Activated CD4-positive, alpha-beta memory T cell treated with anti-CD3 and anti-CD28 coated beads, Interleukin-2, amount 10 ng/mL, durations not matched to agents 7 days and 5 days (primary cell): Measurements from ENCODE around the gene PARP8. TPM values are rescaled to one million over a fixed set of nuclear protein-coding genes. Genes with fewer than 3 reads are reported as not detected.
"Not testable (repeated sequence)": the region's sequence is repeated elsewhere in the genome, so short reads cannot be mapped to it uniquely, and the experiment has no call there.

ENCODE experiments used
- CTCF ChIA-PET: fragments of 350-600 bp; sonication (Branson Sonifier 250); formaldehyde crosslinking; loops from one replicate; lab custom pipeline; 2021; ENCODE audit warnings: antibody characterized with exemption, inconsistent platforms; lab: Charles Lee
- POLR2A ChIA-PET: fragments of 350-600 bp; sonication (Branson Sonifier 250); formaldehyde crosslinking; loops from one replicate; lab custom pipeline; 2021; ENCODE audit warnings: antibody characterized with exemption; lab: Charles Lee
- DNase-seq: peaks from one replicate; pipeline ENCODE4 v3.0.0-alpha.2; 2020
- H3K27ac Mint-ChIP-seq: one replicate; pipeline ENCODE4 v1.8.0; 2021; ENCODE audit warnings: mild to moderate bottlenecking, mixed read lengths
- H3K27me3 Mint-ChIP-seq: one replicate; pipeline ENCODE4 v1.8.0; 2021; ENCODE audit warnings: mixed read lengths
- H3K36me3 Mint-ChIP-seq: one replicate; pipeline ENCODE4 v1.8.0; 2021; ENCODE audit warnings: low read depth, mixed read lengths
- H3K4me1 Mint-ChIP-seq: one replicate; pipeline ENCODE4 v1.8.0; 2021; ENCODE audit warnings: mixed read lengths
- H3K4me3 Mint-ChIP-seq: one replicate; pipeline ENCODE4 v1.8.0; 2021; ENCODE audit warnings: mild to moderate bottlenecking, mixed read lengths
- H3K9me3 Mint-ChIP-seq: one replicate; pipeline ENCODE4 v1.8.0; 2021; ENCODE audit warnings: mixed read lengths
- total RNA-seq, 2 experiments: library from RNA; stranded (reverse); gene quantifications; one replicate each; pipeline ENCODE4 v1.2.3, GENCODE V29; 2021

PARP8 gene
- total RNA-seq, 2 experiments from 2014 or later, result 91.7 to 96.2 TPM

DNA sequence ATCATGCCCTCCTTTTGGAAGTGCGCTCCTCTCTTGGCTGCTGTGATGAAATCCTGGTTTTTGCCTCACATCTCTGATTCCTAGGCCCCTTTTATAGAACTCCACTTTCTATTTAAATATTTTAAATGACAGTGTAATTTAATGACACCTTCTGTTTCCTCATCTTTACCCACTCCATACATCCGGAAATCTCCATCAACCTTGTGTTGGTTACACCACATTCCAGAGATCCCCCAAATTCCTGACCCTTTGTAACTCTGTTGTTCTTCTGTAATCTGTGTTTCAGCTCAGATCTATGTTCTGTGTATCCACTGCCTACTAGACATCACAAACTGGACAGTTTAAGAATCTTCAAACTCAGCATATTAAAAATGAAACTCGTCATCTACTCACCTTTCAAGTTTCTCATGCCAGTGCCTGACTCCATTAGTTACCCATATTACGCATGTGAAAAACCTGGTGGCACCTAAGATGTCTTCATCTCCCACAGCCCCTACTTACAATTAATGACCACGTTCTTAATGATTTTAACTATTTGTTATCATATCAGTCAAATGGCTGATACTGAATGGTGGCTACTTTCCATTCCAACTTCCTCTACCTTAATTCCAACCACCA is 25.1 kb downstream of the PARP8 start:
- no peak for DNase-seq
- no peak overlapping the region for H3K4me3 Mint-ChIP-seq
- ChIA-PET CTCF (no interaction called here), POLR2A (interaction anchor here (1.2 kb wide), 1 partner anchor 12 kb away, joined by 3 read pairs; no protein-coding TSS in a partner anchor)
- H3K27me3 Mint-ChIP-seq, result no peaks in the 10 kb centered on the region
- peaks cover 40% of the 10 kb centered on the region for H3K36me3 Mint-ChIP-seq
- no peak overlapping the region for H3K27ac Mint-ChIP-seq
- H3K4me1 Mint-ChIP-seq, result peaks cover 24% of the 10 kb centered on the region
- peaks cover 7% of the 10 kb centered on the region for H3K9me3 Mint-ChIP-seq

DNA sequence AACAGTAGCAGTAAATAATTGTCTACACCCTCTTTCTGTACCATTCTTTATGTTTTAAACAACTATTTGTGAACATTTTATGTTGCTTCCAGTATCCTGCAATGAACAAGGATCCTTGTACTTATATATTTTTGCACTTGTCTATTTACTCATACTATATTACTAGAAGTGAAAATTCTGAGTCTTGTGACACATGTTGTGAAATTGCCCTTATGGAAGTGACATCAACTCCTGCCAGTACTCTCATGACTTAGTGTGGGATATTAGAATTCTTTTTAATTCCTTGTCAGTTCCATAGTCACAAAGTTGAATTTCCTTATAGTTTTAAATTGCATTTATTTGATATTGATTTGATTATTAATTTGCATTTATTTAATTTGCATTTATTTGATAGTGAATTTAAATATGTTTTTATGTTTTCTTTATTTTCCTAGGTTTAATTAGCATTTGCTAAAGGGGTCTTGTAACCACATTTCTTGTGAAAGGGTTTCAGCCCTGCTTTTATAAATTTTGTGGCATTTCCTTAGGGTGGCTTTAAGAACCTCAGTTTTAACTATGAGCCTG is 27.7 kb downstream of the PARP8 start:
- no peak for DNase-seq
- Mint-ChIP-seq H3K4me1 (peaks cover 31% of the 10 kb centered on the region), H3K9me3 (no peaks in the 10 kb centered on the region), H3K27ac (no peak overlapping the region), H3K27me3 (no peaks in the 10 kb centered on the region), H3K36me3 (peaks cover 36% of the 10 kb centered on the region), H3K4me3 (no peak overlapping the region)
- CTCF ChIA-PET, result no interaction called here
- POLR2A ChIA-PET, result no interaction called here

DNA sequence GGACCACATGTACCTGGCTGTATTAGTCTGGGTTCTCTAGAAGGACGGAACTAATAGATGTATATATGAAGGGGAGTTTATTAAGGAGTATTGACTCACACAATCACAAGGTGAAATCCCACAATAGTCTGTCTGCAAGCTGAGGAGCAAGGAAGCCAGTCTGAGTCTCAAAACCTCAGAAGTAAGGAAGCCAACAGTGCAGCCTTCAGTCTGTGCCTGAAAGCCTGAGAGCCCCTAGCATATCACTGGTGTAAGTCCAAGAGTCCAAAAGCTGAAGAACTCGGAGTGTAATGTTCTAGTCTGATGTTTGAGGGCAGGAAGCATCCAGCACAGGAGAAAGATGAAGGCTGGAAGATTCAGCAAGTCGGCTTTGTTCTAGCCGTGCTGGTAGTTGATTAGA is 28.2 kb downstream of the PARP8 start:
- DNase-seq, H3K27ac Mint-ChIP-seq, H3K4me3 Mint-ChIP-seq, POLR2A ChIA-PET, CTCF ChIA-PET, H3K27me3 Mint-ChIP-seq, H3K9me3 Mint-ChIP-seq: not testable (repeated sequence)
- Mint-ChIP-seq H3K4me1 (peaks cover 35% of the 10 kb centered on the region), H3K36me3 (peaks cover 36% of the 10 kb centered on the region)

DNA sequence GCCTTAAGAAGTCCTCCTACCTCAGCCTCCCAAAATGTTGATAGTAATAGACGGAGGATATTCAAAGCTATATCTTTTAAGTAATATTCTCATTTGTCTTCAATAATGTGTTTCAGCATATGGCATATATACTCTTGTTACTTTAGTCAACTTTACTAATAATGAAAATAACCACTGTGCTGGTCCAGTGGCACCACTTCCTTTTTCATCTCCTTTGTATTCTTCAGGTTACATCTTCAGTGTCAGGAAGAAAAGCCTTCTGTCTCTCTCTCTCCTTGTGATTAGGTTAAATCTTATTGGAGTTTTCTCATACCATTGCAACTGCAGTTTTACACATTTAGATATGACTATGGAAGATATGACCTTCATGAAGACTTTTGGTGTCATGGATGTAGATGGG is 31.3 kb downstream of the PARP8 start:
- no peaks in the 10 kb centered on the region for H3K27me3 Mint-ChIP-seq
- H3K36me3 Mint-ChIP-seq, result peaks cover 50% of the 10 kb centered on the region
- no peak overlapping the region for H3K4me3 Mint-ChIP-seq
- no peak overlapping the region for H3K27ac Mint-ChIP-seq
- ChIA-PET POLR2A (no interaction called here), CTCF (no interaction called here)
- peaks cover 50% of the 10 kb centered on the region for H3K4me1 Mint-ChIP-seq
- DNase-seq, result no peak
- peaks cover 3% of the 10 kb centered on the region for H3K9me3 Mint-ChIP-seq

DNA sequence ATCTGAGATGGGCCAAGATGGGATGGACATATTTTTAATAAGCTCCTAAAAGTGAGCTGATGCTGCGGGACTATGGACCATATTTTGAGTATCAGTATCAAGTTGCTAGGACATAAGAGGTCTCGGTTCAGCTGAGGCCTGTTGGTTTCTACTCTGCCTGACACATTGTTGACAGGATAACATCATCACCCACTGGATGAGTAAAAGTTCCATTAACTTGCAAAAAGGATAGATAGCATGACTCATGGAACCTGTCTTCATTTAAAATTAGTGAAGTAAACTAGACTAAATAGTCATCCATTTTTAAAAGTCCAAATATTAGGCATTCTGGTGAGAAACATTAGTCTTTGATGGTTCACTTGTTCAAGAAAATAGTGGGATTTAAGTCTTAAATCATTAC is 33.3 kb downstream of the PARP8 start:
- peaks cover 3% of the 10 kb centered on the region for H3K9me3 Mint-ChIP-seq
- H3K36me3 Mint-ChIP-seq, result peaks cover 62% of the 10 kb centered on the region
- H3K4me1 Mint-ChIP-seq, result peaks cover 52% of the 10 kb centered on the region
- H3K27ac Mint-ChIP-seq, result no peak overlapping the region
- CTCF ChIA-PET, result no interaction called here
- no peak overlapping the region for H3K4me3 Mint-ChIP-seq
- H3K27me3 Mint-ChIP-seq, result no peaks in the 10 kb centered on the region
- DNase-seq, result no peak
- POLR2A ChIA-PET, result no interaction called here

DNA sequence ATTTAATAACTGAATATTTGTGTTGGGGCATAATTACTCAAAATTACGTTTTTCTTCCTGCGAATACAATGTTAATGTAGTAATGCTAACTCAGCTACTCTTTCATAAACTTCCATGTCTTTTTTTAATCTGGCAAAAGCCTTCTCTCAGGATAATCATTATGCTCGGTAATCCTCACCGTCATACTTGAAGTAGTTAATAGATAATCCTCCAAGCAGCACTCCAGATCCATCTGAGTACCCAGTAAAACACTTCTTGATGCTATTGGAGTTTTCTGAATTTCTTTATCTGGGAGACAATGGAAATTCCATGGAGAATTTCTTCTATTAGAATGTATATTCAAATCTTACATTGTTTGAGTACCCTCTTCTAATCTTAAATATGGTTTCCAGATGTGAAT is 34.3 kb downstream of the PARP8 start:
- DNase-seq, result no peak
- no peaks in the 10 kb centered on the region for H3K27me3 Mint-ChIP-seq
- no peak overlapping the region for H3K27ac Mint-ChIP-seq
- H3K4me3 Mint-ChIP-seq, result no peak overlapping the region
- H3K4me1 Mint-ChIP-seq, result peaks cover 49% of the 10 kb centered on the region
- peaks cover 60% of the 10 kb centered on the region for H3K36me3 Mint-ChIP-seq
- ChIA-PET POLR2A (no interaction called here), CTCF (no interaction called here)
- peaks cover 3% of the 10 kb centered on the region for H3K9me3 Mint-ChIP-seq

DNA sequence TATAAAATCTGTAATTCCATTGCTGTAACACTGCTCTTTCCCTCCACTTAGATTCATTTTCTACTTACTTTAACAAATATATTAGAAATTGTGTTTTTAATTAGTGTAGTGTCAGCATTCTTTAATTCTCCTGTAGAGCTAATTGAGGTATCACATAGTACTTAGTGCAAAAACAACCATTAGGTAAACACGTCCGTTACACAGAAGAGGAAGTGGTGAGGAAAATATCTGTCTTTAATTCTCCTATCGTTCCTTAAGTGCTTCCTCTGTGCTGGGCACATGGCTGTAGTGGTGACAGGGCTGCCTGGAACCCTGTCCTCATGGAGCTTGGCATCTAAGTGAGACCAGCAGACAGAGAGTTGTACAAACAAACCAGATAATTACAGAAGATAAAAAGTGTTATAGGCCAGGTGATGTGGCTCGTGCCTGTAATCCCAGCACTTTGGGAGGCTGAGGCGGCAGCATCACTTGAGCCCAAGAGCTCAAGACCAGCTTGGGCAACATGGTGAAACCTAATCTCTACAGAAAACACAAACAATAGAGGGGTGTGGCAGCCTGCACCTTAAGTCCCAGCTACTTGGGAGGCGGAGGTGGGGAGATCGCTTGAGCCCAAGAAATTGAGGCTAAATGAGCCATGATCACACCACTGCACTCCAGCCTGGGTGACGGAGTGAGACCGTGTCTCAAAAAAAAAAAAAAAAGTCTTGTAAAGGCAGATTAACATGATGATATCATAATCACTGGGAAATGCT is 36.4 kb downstream of the PARP8 start:
- peaks cover 56% of the 10 kb centered on the region for H3K36me3 Mint-ChIP-seq
- POLR2A ChIA-PET, result interaction anchor here (1.0 to 3.8 kb wide), 2 partner anchors 11 to 36 kb away, joined by 3 to 15 read pairs; partner anchors contain the start of gene PARP8
- no peak for DNase-seq
- H3K9me3 Mint-ChIP-seq, result peaks cover 3% of the 10 kb centered on the region
- peaks cover 45% of the 10 kb centered on the region for H3K4me1 Mint-ChIP-seq
- H3K27ac Mint-ChIP-seq, result peak overlapping the region; percentile 63
- CTCF ChIA-PET, result interaction anchor here (0.6 to 0.7 kb wide), 2 partner anchors 12 to 151 kb away, joined by 4 read pairs; no protein-coding TSS in a partner anchor
- H3K27me3 Mint-ChIP-seq, result no peaks in the 10 kb centered on the region
- no peak overlapping the region for H3K4me3 Mint-ChIP-seq

DNA sequence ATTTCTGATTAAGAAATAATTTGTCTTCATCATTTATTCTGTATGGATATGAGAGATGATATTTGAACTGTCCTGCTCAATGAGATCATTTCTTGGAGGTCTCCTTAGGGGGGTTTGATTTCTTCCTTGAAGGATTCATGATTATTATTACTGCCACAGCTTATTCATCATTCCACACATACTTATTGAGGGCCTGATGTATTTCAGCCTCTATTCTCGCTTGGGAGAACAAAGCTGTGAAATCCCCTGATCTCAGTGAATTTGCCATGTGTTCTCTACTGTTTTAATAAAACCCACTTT is 36.9 kb downstream of the PARP8 start:
- H3K27ac Mint-ChIP-seq, result no peak overlapping the region
- CTCF ChIA-PET, result interaction anchor here (0.6 kb wide), 1 partner anchor 289 kb away, joined by 4 read pairs; no protein-coding TSS in a partner anchor
- H3K4me3 Mint-ChIP-seq, result no peak overlapping the region

DNA sequence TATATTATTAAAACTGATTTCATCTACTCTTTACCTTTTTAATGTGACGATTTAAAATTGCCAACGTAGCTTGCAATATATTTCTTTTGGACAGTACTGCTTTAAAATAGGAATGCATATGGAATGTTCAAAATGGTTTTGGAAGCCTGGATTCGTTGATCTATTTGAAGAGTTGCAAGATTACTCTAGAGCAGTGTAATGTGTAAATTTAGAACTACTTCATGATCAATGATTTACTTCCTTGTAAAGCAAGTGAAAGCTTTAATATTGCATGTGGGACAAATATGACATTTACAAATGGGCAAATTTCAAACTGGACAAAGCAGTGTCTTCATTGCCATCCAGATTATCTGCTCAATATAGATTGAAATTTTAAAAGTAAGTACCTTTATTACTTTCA is 38.3 kb downstream of the PARP8 start:
- Mint-ChIP-seq H3K27me3 (no peaks in the 10 kb centered on the region), H3K27ac (no peak overlapping the region), H3K4me1 (peaks cover 46% of the 10 kb centered on the region), H3K9me3 (peaks cover 3% of the 10 kb centered on the region), H3K36me3 (peaks cover 39% of the 10 kb centered on the region), H3K4me3 (no peak overlapping the region)
- ChIA-PET CTCF (no interaction called here), POLR2A (interaction anchor here (3.8 kb wide), 1 partner anchor 38 kb away, joined by 15 read pairs; the partner anchor contains the start of gene PARP8)
- DNase-seq, result no peak

More for the DNA sequence above, 36.9 kb downstream of the PARP8 start:
- POLR2A ChIA-PET, result interaction anchor here (1.0 to 3.8 kb wide), 2 partner anchors 11 to 36 kb away, joined by 3 to 15 read pairs; partner anchors contain the start of gene PARP8
- DNase-seq, result no peak
- peaks cover 3% of the 10 kb centered on the region for H3K9me3 Mint-ChIP-seq
- peaks cover 52% of the 10 kb centered on the region for H3K36me3 Mint-ChIP-seq
- no peaks in the 10 kb centered on the region for H3K27me3 Mint-ChIP-seq
- peaks cover 44% of the 10 kb centered on the region for H3K4me1 Mint-ChIP-seq

DNA sequence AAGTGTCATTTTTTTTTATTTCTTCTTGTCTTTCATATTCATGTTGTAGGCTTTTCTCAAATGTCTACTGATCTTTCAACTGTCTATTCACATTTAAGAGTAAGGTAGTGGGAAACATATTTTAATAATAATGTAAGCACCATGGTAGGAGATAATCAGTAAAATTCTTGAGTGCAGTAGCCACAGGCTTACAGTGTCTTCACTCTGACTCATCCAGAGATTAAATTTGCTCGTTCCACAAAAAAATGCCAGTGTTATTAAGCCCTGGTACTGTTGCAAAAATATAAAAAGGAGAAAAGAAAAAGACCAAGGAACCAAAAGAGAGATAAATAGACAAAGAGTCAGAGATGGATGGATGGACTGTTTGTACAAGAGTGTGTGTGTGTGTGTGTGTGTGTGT is 43.0 kb downstream of the PARP8 start:
- DNase-seq, result no peak
- peak overlapping the region; percentile 29 for H3K27ac Mint-ChIP-seq
- no peak overlapping the region for H3K4me3 Mint-ChIP-seq
- peaks cover 14% of the 10 kb centered on the region for H3K36me3 Mint-ChIP-seq
- ChIA-PET CTCF (no interaction called here), POLR2A (no interaction called here)
- H3K9me3 Mint-ChIP-seq, result no peaks in the 10 kb centered on the region
- H3K4me1 Mint-ChIP-seq, result peaks cover 53% of the 10 kb centered on the region
- no peaks in the 10 kb centered on the region for H3K27me3 Mint-ChIP-seq

DNA sequence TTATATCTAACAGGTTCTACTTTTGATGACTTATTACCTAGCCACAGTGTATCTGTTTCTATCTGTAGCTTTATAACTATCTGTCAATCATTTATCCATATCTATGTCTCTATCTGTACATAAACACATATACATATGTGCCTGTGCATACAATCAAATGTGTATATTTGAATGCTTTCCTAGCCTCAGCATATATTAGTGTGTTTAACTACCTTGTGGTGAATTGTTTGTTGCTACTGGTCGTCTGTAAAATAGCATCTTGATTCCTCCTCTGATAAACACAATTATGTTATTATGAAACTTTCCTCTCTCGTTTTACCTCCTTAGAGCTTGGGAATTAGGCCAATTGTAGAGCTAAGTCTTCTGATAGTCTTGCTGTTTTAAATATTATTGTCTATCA is 44.4 kb downstream of the PARP8 start:
- Mint-ChIP-seq H3K27me3 (no peaks in the 10 kb centered on the region), H3K4me1 (peaks cover 56% of the 10 kb centered on the region), H3K4me3 (peak overlapping the region; percentile 67), H3K27ac (peak overlapping the region; percentile 81), H3K9me3 (no peaks in the 10 kb centered on the region), H3K36me3 (peaks cover 18% of the 10 kb centered on the region)
- DNase-seq, result no peak
- ChIA-PET POLR2A (interaction anchor here (0.6 to 2.4 kb wide), 3 partner anchors 13 to 44 kb away, joined by 3 to 9 read pairs (median 3); partner anchors contain the start of gene PARP8), CTCF (interaction anchor here (0.8 kb wide), 1 partner anchor 270 kb away, joined by 4 read pairs; the partner anchor contains the start of gene EMB)

DNA sequence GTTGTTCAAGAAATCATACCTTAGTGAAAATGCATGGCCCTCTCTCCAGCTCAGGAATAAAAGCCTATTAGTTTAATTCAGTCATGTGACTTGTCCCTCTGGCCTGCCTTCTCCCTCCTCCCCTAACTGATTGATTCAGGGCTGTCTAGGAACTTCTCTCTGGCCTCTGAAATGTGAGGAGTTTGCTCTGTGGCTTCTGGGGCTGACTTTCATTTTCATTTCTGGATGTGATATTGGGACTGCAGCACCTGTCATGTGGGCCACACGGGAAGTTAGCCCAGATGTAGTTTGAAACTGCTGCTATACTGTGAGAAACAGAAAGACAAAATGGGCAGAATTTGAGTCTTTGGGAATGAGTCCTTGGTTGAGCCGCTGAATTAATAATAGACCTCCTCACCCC is 44.8 kb downstream of the PARP8 start:
- Mint-ChIP-seq H3K4me1 (peaks cover 57% of the 10 kb centered on the region), H3K27me3 (no peaks in the 10 kb centered on the region), H3K27ac (peak overlapping the region; percentile 81), H3K36me3 (peaks cover 19% of the 10 kb centered on the region), H3K9me3 (no peaks in the 10 kb centered on the region), H3K4me3 (peak overlapping the region; percentile 67)
- ChIA-PET POLR2A (interaction anchor here (0.6 to 2.4 kb wide), 3 partner anchors 13 to 44 kb away, joined by 3 to 9 read pairs (median 3); partner anchors contain the start of gene PARP8), CTCF (no interaction called here)
- peak; percentile 71 for DNase-seq

DNA sequence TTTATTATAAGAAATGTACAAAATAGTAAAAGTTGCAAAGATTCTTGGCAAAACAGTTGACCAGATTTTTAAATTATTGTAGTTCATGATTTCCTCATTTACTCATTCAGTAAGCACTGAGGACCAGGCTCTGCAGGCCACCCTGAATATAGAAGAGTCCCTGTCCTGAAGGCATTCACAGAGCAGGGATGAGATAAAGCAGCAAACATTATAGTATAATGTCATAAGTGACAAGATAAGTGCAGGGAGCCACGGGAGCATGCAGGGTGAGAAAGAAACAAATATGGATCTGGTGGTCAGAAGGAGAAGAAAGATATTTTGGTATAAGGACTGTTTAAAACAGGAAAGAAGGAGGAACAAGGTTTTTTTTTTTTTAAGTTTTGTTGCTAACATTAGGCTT is 46.0 kb downstream of the PARP8 start:
- ChIA-PET CTCF (no interaction called here), POLR2A (interaction anchor here (2.4 kb wide), 1 partner anchor 45 kb away, joined by 9 read pairs; the partner anchor contains the start of gene PARP8)
- Mint-ChIP-seq H3K4me1 (peaks cover 62% of the 10 kb centered on the region), H3K36me3 (peaks cover 24% of the 10 kb centered on the region), H3K4me3 (no peak overlapping the region), H3K9me3 (no peaks in the 10 kb centered on the region), H3K27ac (no peak overlapping the region), H3K27me3 (no peaks in the 10 kb centered on the region)
- DNase-seq, result no peak
